Vagina (tissue), 2 donors: ENCODE data around the gene NFU1.

Source experiments
- POLR2AphosphoS5 ChIP-seq, 2 donors: sonication (generic); formaldehyde crosslinking; IDR thresholded peaks; one replicate each; pipeline ENCODE4 v1.9.0; 2017; ENCODE audit warnings: antibody characterized with exemption in 2 of 2, mild to moderate bottlenecking in 2 of 2, low read depth in 1 of 2; ENCODE audit not compliant: insufficient read depth in 1 of 2
- TF ChIP-seq, protein P1 (sequence below), 3 experiments: fragments of 450-650 bp in 2 of 3; fragments of 200-600 bp in 1 of 3; sonication (generic) in 1 of 3; IDR thresholded peaks; one replicate each; pipeline ENCODE4 v1.5.1; 2017 to 2019; ENCODE audit warnings: antibody characterized with exemption in 3 of 3, mild to moderate bottlenecking in 2 of 3, moderate library complexity in 2 of 3

DNA sequence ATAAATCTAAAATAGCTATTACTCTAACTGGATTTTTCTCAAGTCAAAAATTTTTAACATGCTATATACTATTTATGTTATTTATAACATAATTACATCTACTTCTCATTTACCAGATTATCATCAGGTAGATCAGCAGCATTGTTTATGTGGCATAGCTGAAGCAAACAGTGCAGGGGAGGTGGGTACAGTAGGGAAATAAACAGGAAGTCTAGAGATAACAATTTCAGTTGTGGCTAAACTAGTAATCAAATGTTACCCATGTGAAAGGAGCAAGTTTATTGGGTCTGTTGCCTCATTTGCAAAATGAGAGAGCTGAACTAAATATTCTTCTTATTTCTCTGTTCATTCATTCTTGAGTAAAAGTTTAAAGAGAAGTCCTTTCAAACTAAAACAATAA is 77.9 kb downstream of the NFU1 start:
- TF ChIP-seq, protein P1, sequence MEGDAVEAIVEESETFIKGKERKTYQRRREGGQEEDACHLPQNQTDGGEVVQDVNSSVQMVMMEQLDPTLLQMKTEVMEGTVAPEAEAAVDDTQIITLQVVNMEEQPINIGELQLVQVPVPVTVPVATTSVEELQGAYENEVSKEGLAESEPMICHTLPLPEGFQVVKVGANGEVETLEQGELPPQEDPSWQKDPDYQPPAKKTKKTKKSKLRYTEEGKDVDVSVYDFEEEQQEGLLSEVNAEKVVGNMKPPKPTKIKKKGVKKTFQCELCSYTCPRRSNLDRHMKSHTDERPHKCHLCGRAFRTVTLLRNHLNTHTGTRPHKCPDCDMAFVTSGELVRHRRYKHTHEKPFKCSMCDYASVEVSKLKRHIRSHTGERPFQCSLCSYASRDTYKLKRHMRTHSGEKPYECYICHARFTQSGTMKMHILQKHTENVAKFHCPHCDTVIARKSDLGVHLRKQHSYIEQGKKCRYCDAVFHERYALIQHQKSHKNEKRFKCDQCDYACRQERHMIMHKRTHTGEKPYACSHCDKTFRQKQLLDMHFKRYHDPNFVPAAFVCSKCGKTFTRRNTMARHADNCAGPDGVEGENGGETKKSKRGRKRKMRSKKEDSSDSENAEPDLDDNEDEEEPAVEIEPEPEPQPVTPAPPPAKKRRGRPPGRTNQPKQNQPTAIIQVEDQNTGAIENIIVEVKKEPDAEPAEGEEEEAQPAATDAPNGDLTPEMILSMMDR (IDR thresholded peaks at IDR 0.05), result no peak
- no peak for TF ChIP-seq POLR2AphosphoS5 (IDR thresholded peaks at IDR 0.05; ENCODE audit: insufficient read depth in 1 of 2, low read depth in 1 of 2)
